HCT116 (cell line): ENCODE results near the gene RFX1. TPM values are rescaled to one million over a fixed set of nuclear protein-coding genes. Genes with fewer than 3 reads are reported as not detected.
A peak's percentile ranks its signal among the peaks of the same experiment; 100 is the strongest.

Source experiments
- ATAC-seq: fragments of 200-7000 bp; cut with Tn5 transposase; 2 replicates; pipeline ENCODE4 v1.9.1; 2020; ENCODE audit warnings: mild to moderate bottlenecking, moderate library complexity
- BruUV-seq: library from RNA; stranded (reverse); fragments of 400-500 nt; replicated peaks from 2 replicates; lab custom pipeline; 2021; lab: Mats Ljungman, UMichigan
- CTCF ChIA-PET: fragments of 300-600 bp; sonication (Branson Sonifier 250); formaldehyde crosslinking; loops from one replicate; lab custom pipeline; 2021; ENCODE audit warnings: antibody characterized with exemption; lab: Charles Lee
- POLR2A ChIA-PET: fragments of 300-600, 350-600 bp; sonication (Branson Sonifier 250); formaldehyde crosslinking; loops from one replicate; lab custom pipeline; 2021; ENCODE audit warnings: antibody characterized with exemption; lab: Charles Lee
- RAD21 ChIA-PET, 2 experiments: fragments of 300-600 bp; sonication (Branson Sonifier 250); formaldehyde crosslinking; loops; one replicate each; lab custom pipeline; 2023; ENCODE audit warnings: low total read pairs in 2 of 2; ENCODE audit not compliant: uncharacterized antibody in 2 of 2, unreplicated experiment in 2 of 2, low non-redundant PET in 1 of 2; lab: Charles Lee
- DNase-seq: peaks from one replicate; pipeline ENCODE4 v3.0.0-alpha.2; 2010; ENCODE audit warnings: low read depth, low spot score
- H2AFZ ChIP-seq: fragments of 200-600 bp; shearing (Covaris generic), sonication (generic); 2 replicates; pipeline ENCODE4 v1.6.1; 2017; ENCODE audit warnings: low read depth, mixed run types, mixed read lengths, antibody characterized with exemption, low read length; ENCODE audit not compliant: poor library complexity, severe bottlenecking
- H3K27ac ChIP-seq: 2 replicates; pipeline ENCODE4 v1.5.1; 2012; ENCODE audit warnings: low read depth, low read length
- H3K27me3 ChIP-seq: fragments of 200-600 bp; sonication (generic); 2 replicates; pipeline ENCODE4 v1.6.1; 2016; ENCODE audit warnings: mixed run types, low read length, mixed read lengths; ENCODE audit not compliant: insufficient read depth
- H3K36me3 ChIP-seq, 2 experiments: fragments of 200-500 bp in 1 of 2; fragments of 200-600 bp in 1 of 2; sonication (Bioruptor generic) in 1 of 2; sonication (generic) in 1 of 2; 2 replicates each; pipeline versions ENCODE4 v1.5.1 to v1.6.1; 2014 to 2016; ENCODE audit warnings: low read length in 2 of 2, inconsistent platforms in 1 of 2, mixed read lengths in 1 of 2, mixed run types in 1 of 2; ENCODE audit not compliant: insufficient read depth in 2 of 2, control insufficient read depth in 1 of 2
- H3K4me1 ChIP-seq, 2 experiments: fragments of 200-600 bp in 1 of 2; sonication (generic) in 1 of 2; 2 replicates each; pipeline versions ENCODE4 v1.5.1 to v1.6.1; 2012 to 2017; ENCODE audit warnings: low read length in 2 of 2, inconsistent platforms in 1 of 2, mild to moderate bottlenecking in 1 of 2, mixed read lengths in 1 of 2, mixed run types in 1 of 2, moderate library complexity in 1 of 2; ENCODE audit not compliant: insufficient read depth in 2 of 2, control insufficient read depth in 1 of 2
- H3K4me2 ChIP-seq: fragments of 200-600 bp; sonication (generic); 2 replicates; pipeline ENCODE4 v1.6.1; 2017; ENCODE audit warnings: mixed run types, low read length, mixed read lengths
- H3K4me3 ChIP-seq, 2 experiments: fragments of 200-600 bp in 1 of 2; sonication (generic) in 1 of 2; replicated peaks in 1 of 2; 2 replicates each; pipeline ENCODE4 v1.5.1; 2011 to 2016; ENCODE audit warnings: low read length in 2 of 2, control low read depth in 1 of 2, low read depth in 1 of 2, mild to moderate bottlenecking in 1 of 2, mixed read lengths in 1 of 2, mixed run types in 1 of 2
- H3K79me2 ChIP-seq: fragments of 200-600 bp; sonication (generic); 2 replicates; pipeline ENCODE4 v1.6.1; 2017; ENCODE audit warnings: mild to moderate bottlenecking, mixed run types, low read length, moderate library complexity, mixed read lengths; ENCODE audit not compliant: insufficient read depth
- H3K9ac ChIP-seq: fragments of 200-600 bp; sonication (generic); 2 replicates; pipeline ENCODE4 v1.6.1; 2016; ENCODE audit warnings: low read length, mixed read lengths
- H3K9me2 ChIP-seq: fragments of 200-600 bp; sonication (generic), shearing (Covaris generic); 2 replicates; pipeline ENCODE4 v1.6.1; 2017; ENCODE audit warnings: mixed run types, mild to moderate bottlenecking, moderate library complexity; ENCODE audit not compliant: insufficient read depth
- H3K9me3 ChIP-seq, 2 experiments: fragments of 200-500 bp in 1 of 2; fragments of 200-600 bp in 1 of 2; sonication (Bioruptor generic) in 1 of 2; sonication (generic) in 1 of 2; 2 replicates each; pipeline ENCODE4 v1.6.1; 2014 to 2017; ENCODE audit warnings: low read length in 2 of 2, mixed read lengths in 2 of 2, inconsistent platforms in 1 of 2, low read depth in 1 of 2, mild to moderate bottlenecking in 1 of 2, mixed run types in 1 of 2, moderate library complexity in 1 of 2; ENCODE audit not compliant: control insufficient read depth in 1 of 2, insufficient read depth in 1 of 2
- H4K20me1 ChIP-seq: fragments of 200-600 bp; sonication (generic), shearing (Covaris generic); 2 replicates; pipeline ENCODE4 v1.6.1; 2017; ENCODE audit warnings: mixed run types, mild to moderate bottlenecking, moderate library complexity; ENCODE audit not compliant: insufficient read depth
- ATF3 ChIP-seq: IDR thresholded peaks from 2 replicates; pipeline ENCODE4 v1.6.1; 2012
- CBX3 ChIP-seq: IDR thresholded peaks from 2 replicates; pipeline ENCODE4 v1.6.1; 2012; ENCODE audit warnings: low read depth
- CEBPB ChIP-seq: IDR thresholded peaks from 2 replicates; pipeline ENCODE4 v1.6.1; 2012; ENCODE audit warnings: low read depth
- CTCF ChIP-seq, 3 experiments: fragments of 200-600 bp in 1 of 3; sonication (generic) in 1 of 3; IDR thresholded peaks in 2 of 3; conservative IDR thresholded peaks in 1 of 3; 2 replicates each; pipeline ENCODE4 v1.5.1; 2012 to 2017; ENCODE audit warnings: low read depth in 2 of 3, low read length in 2 of 3, antibody characterized with exemption in 1 of 3, borderline replicate concordance in 1 of 3, control low read depth in 1 of 3, mild to moderate bottlenecking in 1 of 3, mixed read lengths in 1 of 3, mixed run types in 1 of 3, moderate library complexity in 1 of 3; ENCODE audit not compliant: insufficient read depth in 1 of 3
- EGR1 ChIP-seq: IDR thresholded peaks from 2 replicates; pipeline ENCODE4 v1.6.1; 2012; ENCODE audit warnings: low read depth
- ELF1 ChIP-seq: IDR thresholded peaks from 2 replicates; pipeline ENCODE4 v1.6.1; 2012; ENCODE audit warnings: low read depth, borderline replicate concordance
- EZH2 ChIP-seq: fragments of 200-600 bp; sonication (generic); IDR thresholded peaks from 2 replicates; pipeline ENCODE4 v1.6.1; 2017; ENCODE audit warnings: antibody characterized with exemption, mixed run types
- EZH2phosphoT487 ChIP-seq: fragments of 200-600 bp; IDR thresholded peaks from 2 replicates; pipeline ENCODE4 v1.6.1; 2018; ENCODE audit warnings: antibody characterized with exemption, borderline replicate concordance
- FOSL1 ChIP-seq: IDR thresholded peaks from 2 replicates; pipeline ENCODE4 v1.6.1; 2012; ENCODE audit warnings: low read depth
- JUND ChIP-seq: IDR thresholded peaks from 2 replicates; pipeline ENCODE4 v1.6.1; 2012
- MAX ChIP-seq: IDR thresholded peaks from 2 replicates; pipeline ENCODE4 v1.6.1; 2012
- POLR2A ChIP-seq: IDR thresholded peaks from 2 replicates; pipeline ENCODE4 v1.7.0; 2011; ENCODE audit warnings: borderline replicate concordance; ENCODE audit not compliant: insufficient read depth, insufficient read length; ENCODE audit errors: extremely low read depth
- POLR2AphosphoS5 ChIP-seq: IDR thresholded peaks from 2 replicates; pipeline ENCODE4 v1.6.1; 2011; ENCODE audit warnings: mild to moderate bottlenecking, low read depth, low read length, moderate library complexity
- RAD21 ChIP-seq: IDR thresholded peaks from 2 replicates; pipeline ENCODE4 v1.6.1; 2012; ENCODE audit warnings: low read depth, mild to moderate bottlenecking
- REST ChIP-seq: IDR thresholded peaks from 2 replicates; pipeline ENCODE4 v1.6.1; 2012; ENCODE audit warnings: low read depth
- SIN3A ChIP-seq: IDR thresholded peaks from 2 replicates; pipeline ENCODE4 v1.6.1; 2012; ENCODE audit warnings: low read depth
- SP1 ChIP-seq: IDR thresholded peaks from 2 replicates; pipeline ENCODE4 v1.6.1; 2012; ENCODE audit warnings: low read depth
- SRF ChIP-seq: IDR thresholded peaks from 2 replicates; pipeline ENCODE4 v1.6.1; 2012; ENCODE audit warnings: low read depth
- TCF7L2 ChIP-seq: IDR thresholded peaks from 2 replicates; pipeline ENCODE4 v1.7.0; 2011; ENCODE audit warnings: borderline replicate concordance, inconsistent platforms; ENCODE audit not compliant: insufficient read depth, insufficient read length; ENCODE audit errors: extremely low read depth
- YY1 ChIP-seq: IDR thresholded peaks from 2 replicates; pipeline ENCODE4 v1.6.1; 2011; ENCODE audit warnings: low read length, low read depth, moderate library complexity, mild to moderate bottlenecking; ENCODE audit not compliant: insufficient replicate concordance; ENCODE audit errors: extremely low read depth
- ZFX ChIP-seq: fragments of 450-650 bp; IDR thresholded peaks from 2 replicates; pipeline ENCODE4 v1.6.1; 2017
- ZNF274 ChIP-seq: fragments of 200-500 bp; sonication (Bioruptor generic); IDR thresholded peaks from 2 replicates; pipeline ENCODE4 v1.6.1; 2014; ENCODE audit warnings: mild to moderate bottlenecking, low read depth, low read length, inconsistent platforms
- intact Hi-C: fragments of 100-400 bp; cut with micrococcal nuclease; formaldehyde crosslinking; loops from 2 replicates; pipeline ENCODE4 v1.10.0; 2022
- total RNA-seq: library from RNA; stranded (reverse); gene quantifications from one replicate; pipeline ENCODE4 v1.2.1, GENCODE V29; 2021; ENCODE audit not compliant: unreplicated experiment

RFX1 gene
- total RNA-seq, 1 experiment from 2014 or later = 16.3 TPM

- POLR2A ChIA-PET = interaction anchor here (0.5 to 1.9 kb wide), 6 partner anchors 9 to 330 kb away, joined by 4 to 10 read pairs (median 4); partner anchors contain the start of gene RFX1
- DNase-seq (no peak), ATAC-seq (peak; percentile 78)
- RAD21 ChIA-PET = no interaction called here
- Histone ChIP-seq H3K9ac (peak within 1 kb of the TSS; percentile 88), H3K27ac (peak within 1 kb of the TSS; percentile 87), H2AFZ (peak within 1 kb of the TSS; percentile 76), H3K36me3 (no peaks in the 10 kb centered on the region), H3K4me1 (peaks cover 3 to 15% of the 10 kb centered on the region in 2 experiments), H3K4me3 (peak within 1 kb of the TSS; percentile 72 to 81), H4K20me1 (no peaks in the 10 kb centered on the region), H3K79me2 (no peaks in the 10 kb centered on the region), H3K9me2 (no peaks in the 10 kb centered on the region), H3K27me3 (no peaks in the 10 kb centered on the region), H3K9me3 (no peaks in the 10 kb centered on the region), H3K4me2 (peak within 1 kb of the TSS; percentile 96)
- CTCF ChIA-PET = interaction anchor here (0.6 to 2.3 kb wide), 9 partner anchors 11 to 64 kb away, joined by 3 to 11 read pairs (median 5); partner anchors contain the start of genes MISP3 and RFX1
- BruUV-seq = TSS peak; percentile 65
- intact Hi-C loops = no loop called here
- TF ChIP-seq TCF7L2 (no peak), FOSL1 (no peak), EGR1 (peak; percentile 54; the same call in 1 of the 2 replicates), EZH2 (no peak), EZH2phosphoT487 (no peak), ATF3 (no peak), REST (no peak), SRF (no peak), CBX3 (no peak), ELF1 (no peak), CEBPB (no peak), ZFX (peak; percentile 58; the same call in 1 of the 2 replicates), YY1 (no peak), ZNF274 (no peak), POLR2A (no peak), SIN3A (no peak), SP1 (no peak), MAX (peak; percentile 48; the same call in 1 of the 2 replicates), JUND (no peak), CTCF (IDR thresholded peaks at IDR 0.05 in 2 of 3, conservative IDR thresholded peaks at IDR 0.05 in 1 of 3; ENCODE audit: borderline replicate concordance in 1 of 3, insufficient read depth in 1 of 3, low read depth in 2 of 3, low read length in 2 of 3) (peak; percentile 47 to 86 (median 72); a peak in 5 of 6 replicates), RAD21 (peak; percentile 55), POLR2AphosphoS5 (peak; percentile 47)
Measured at GRCh38 chr19:14031719-14032480, 25.8 kb upstream of the RFX1 start, which contains the start of gene IL27RA. Gene IL27RA (plus strand): TSS chr19:14031762. CDS start chr19:14031873, 111 bp downstream.
